GM23338 (cell line): ENCODE measurements around the gene RBFOX1. TPM values are rescaled to one million over a fixed set of nuclear protein-coding genes. Genes with fewer than 3 reads are reported as not detected.
A peak's percentile ranks its signal among the peaks of the same experiment; 100 is the strongest.

Experiments
- ATAC-seq: fragments of 200-7000 bp; cut with Tn5 transposase; 3 replicates; pipeline ENCODE4 v1.9.1; 2020
- DNase-seq: peaks from one replicate; pipeline ENCODE4 v3.0.0-alpha.2; 2015; ENCODE audit warnings: low spot score
- H2AFZ ChIP-seq: fragments of 200-600 bp; sonication (generic); 2 replicates; pipeline ENCODE4 v1.8.0; 2016; ENCODE audit warnings: antibody characterized with exemption, mild to moderate bottlenecking, moderate library complexity
- H3F3A ChIP-seq: fragments of 200-600 bp; sonication (generic); replicated peaks from 2 replicates; pipeline ENCODE4 v1.8.0; 2017; ENCODE audit warnings: antibody characterized with exemption, mixed run types, low read depth
- H3K27ac ChIP-seq: fragments of 200-600 bp; sonication (generic); 2 replicates; pipeline ENCODE4 v1.6.1; 2016; ENCODE audit warnings: low read depth
- H3K27me3 ChIP-seq: fragments of 200-600 bp; sonication (generic); 2 replicates; pipeline ENCODE4 v1.8.0; 2016; ENCODE audit warnings: mild to moderate bottlenecking, mixed run types, moderate library complexity; ENCODE audit not compliant: insufficient read depth
- H3K36me3 ChIP-seq: fragments of 200-600 bp; sonication (generic); 2 replicates; pipeline ENCODE4 v1.8.0; 2016; ENCODE audit warnings: mild to moderate bottlenecking; ENCODE audit not compliant: insufficient read depth
- H3K4me1 ChIP-seq: fragments of 200-600 bp; sonication (generic); 2 replicates; pipeline ENCODE4 v1.8.0; 2016; ENCODE audit warnings: mild to moderate bottlenecking, moderate library complexity; ENCODE audit not compliant: insufficient read depth
- H3K4me2 ChIP-seq: fragments of 200-600 bp; sonication (generic); 2 replicates; pipeline ENCODE4 v1.7.1; 2017; ENCODE audit warnings: mixed run types
- H3K4me3 ChIP-seq: fragments of 200-600 bp; sonication (generic); 2 replicates; pipeline ENCODE4 v1.6.1; 2016; ENCODE audit warnings: mixed run types
- H3K79me2 ChIP-seq: fragments of 200-600 bp; sonication (generic); replicated peaks from 2 replicates; pipeline ENCODE4 v1.8.0; 2017; ENCODE audit warnings: mild to moderate bottlenecking; ENCODE audit not compliant: insufficient read depth
- H3K9me2 ChIP-seq: fragments of 200-600 bp; sonication (generic); 2 replicates; pipeline ENCODE4 v1.8.0; 2017; ENCODE audit not compliant: insufficient read depth
- H4K20me1 ChIP-seq: fragments of 200-600 bp; sonication (generic); replicated peaks from 2 replicates; pipeline ENCODE4 v1.8.0; 2017; ENCODE audit warnings: mild to moderate bottlenecking; ENCODE audit not compliant: insufficient read depth
- H3K27ac Mint-ChIP-seq: 2 replicates; pipeline ENCODE4 v1.8.0; 2020; ENCODE audit warnings: inconsistent platforms, mild to moderate bottlenecking, moderate library complexity, mixed read lengths
- H3K27me3 Mint-ChIP-seq: 3 replicates; pipeline ENCODE4 v1.8.0; 2022; ENCODE audit warnings: low read depth, mild to moderate bottlenecking, moderate library complexity, mixed read lengths, inconsistent platforms; ENCODE audit not compliant: insufficient read depth, poor library complexity
- H3K36me3 Mint-ChIP-seq: 3 replicates; pipeline ENCODE4 v1.8.0; 2021; ENCODE audit warnings: low read depth, mild to moderate bottlenecking, inconsistent platforms, moderate library complexity, mixed read lengths
- H3K4me1 Mint-ChIP-seq: 3 replicates; pipeline ENCODE4 v1.8.0; 2020; ENCODE audit warnings: mild to moderate bottlenecking, inconsistent platforms, mixed read lengths
- H3K4me3 Mint-ChIP-seq: 3 replicates; pipeline ENCODE4 v1.8.0; 2021; ENCODE audit warnings: moderate library complexity, mild to moderate bottlenecking, inconsistent platforms, mixed read lengths
- H3K9me3 Mint-ChIP-seq: 3 replicates; pipeline ENCODE4 v1.8.0; 2020; ENCODE audit warnings: moderate library complexity, mild to moderate bottlenecking, inconsistent platforms, mixed read lengths
- CREB1 ChIP-seq: fragments of 250-450 bp; sonication (Bioruptor Pico); IDR thresholded peaks from 2 replicates; pipeline ENCODE4 v1.5.0; 2020; ENCODE audit warnings: low read depth, mild to moderate bottlenecking, moderate library complexity
- CTCF ChIP-seq, 2 experiments: fragments of 200-600 bp in 1 of 2; sonication (generic) in 1 of 2; conservative IDR thresholded peaks; 2 replicates each; pipeline versions ENCODE4 v1.5.1 to v1.6.1; 2016 to 2017; ENCODE audit warnings: antibody characterized with exemption in 2 of 2, low read depth in 2 of 2, mild to moderate bottlenecking in 2 of 2, moderate library complexity in 1 of 2
- EZH2 ChIP-seq: fragments of 200-600 bp; sonication (generic); IDR thresholded peaks from one replicate; pipeline ENCODE4 v1.8.0; 2017; ENCODE audit warnings: antibody characterized with exemption, mild to moderate bottlenecking, low read depth; ENCODE audit not compliant: unreplicated experiment
- EZH2phosphoT487 ChIP-seq: fragments of 200-600 bp; sonication (generic); IDR thresholded peaks from one replicate; pipeline ENCODE4 v1.8.1; 2018; ENCODE audit warnings: antibody characterized with exemption; ENCODE audit not compliant: unreplicated experiment
- JUNB ChIP-seq: IDR thresholded peaks from one replicate; pipeline ENCODE4 v1.6.1; 2016; ENCODE audit warnings: antibody characterized with exemption; ENCODE audit not compliant: unreplicated experiment
- POLR2AphosphoS5 ChIP-seq: IDR thresholded peaks from 2 replicates; pipeline ENCODE4 v1.6.1; 2016; ENCODE audit warnings: antibody characterized with exemption, low read depth
- STAT1 ChIP-seq: IDR thresholded peaks from one replicate; pipeline ENCODE4 v1.6.1; 2016; ENCODE audit warnings: antibody characterized with exemption; ENCODE audit not compliant: unreplicated experiment
- ZNF462 ChIP-seq: fragments of 250-450 bp; sonication (Bioruptor Pico); IDR thresholded peaks from 2 replicates; pipeline ENCODE4 v1.5.0; 2020; ENCODE audit warnings: mild to moderate bottlenecking, moderate library complexity
- polyA plus RNA-seq: library from polyadenylated mRNA; unstranded; fragments of >200 nt; fragmentation: Nextera tagmentation; extraction: Ambion mirVana; gene quantifications from 2 replicates; pipeline ENCODE4 v1.2.1, GENCODE V29; 2016
- total RNA-seq: library from RNA; depleted of rRNA; stranded (reverse); fragments of >200 nt; shearing (Covaris generic); gene quantifications from 2 replicates; pipeline ENCODE4 v1.2.3, GENCODE V29; 2014

Gene RBFOX1
- total and polyA plus RNA-seq, 2 experiments from 2014 or later = 2.5 to 3.6 TPM

- Mint-ChIP-seq H3K36me3 (no peaks in the 10 kb centered on the region), H3K4me3 (no peak overlapping the region), H3K9me3 (no peaks in the 10 kb centered on the region; the same call in 2 of the 3 replicates), H3K27me3 (peaks cover 5% of the 10 kb centered on the region), H3K4me1 (peaks cover 35% of the 10 kb centered on the region), H3K27ac (peak overlapping the region; percentile 2; the same call in 1 of the 2 replicates)
- peak; percentile 24 for DNase-seq
- H3K9me2 ChIP-seq = no peaks in the 10 kb centered on the region
- no peaks in the 10 kb centered on the region for H4K20me1 ChIP-seq
- no peak overlapping the region for H3K27ac ChIP-seq
- no peaks in the 10 kb centered on the region for H3K27me3 ChIP-seq
- no peaks in the 10 kb centered on the region; the same call in 1 of the 2 replicates for H3K4me1 ChIP-seq
- H3K36me3 ChIP-seq = no peaks in the 10 kb centered on the region
- H3K4me3 ChIP-seq = no peak overlapping the region
- peak; percentile 86 for ATAC-seq
- no peak overlapping the region for H2AFZ ChIP-seq
- no peaks in the 10 kb centered on the region for H3F3A ChIP-seq
- TF ChIP-seq CREB1 (CRISPR knock-in tag) = no peak
- TF ChIP-seq ZNF462 (CRISPR knock-in tag) = 0 out of 2 replicates have a peak, but pooled peaks have one; percentile 26
- no peak for TF ChIP-seq JUNB
- no peak for TF ChIP-seq EZH2
- TF ChIP-seq STAT1 = no peak
- no peak for TF ChIP-seq EZH2phosphoT487
- no peak for TF ChIP-seq POLR2AphosphoS5
- no peak for TF ChIP-seq CTCF (conservative IDR thresholded peaks at IDR 0.05; ENCODE audit: low read depth in 2 of 2)
- no peaks in the 10 kb centered on the region for H3K79me2 ChIP-seq
- H3K4me2 ChIP-seq = no peak overlapping the region
These were observed 319.3 kb downstream of the RBFOX1 start for GRCh38 chr16:7651803-7652570.
